Nephron (organoid): ENCODE results near the gene SMIM41.
A peak's percentile ranks its signal among the peaks of the same experiment; 100 is the strongest.

ENCODE experiments used
- H3K27ac Mint-ChIP-seq, 3 experiments: 2 replicates each; pipeline ENCODE4 v1.8.0; 2020; ENCODE audit warnings: mixed read lengths in 3 of 3, mild to moderate bottlenecking in 2 of 3, moderate library complexity in 1 of 3
- H3K27me3 Mint-ChIP-seq: 2 replicates; pipeline ENCODE4 v1.8.0; 2021; ENCODE audit warnings: low read depth, mild to moderate bottlenecking, moderate library complexity, mixed read lengths
- H3K36me3 Mint-ChIP-seq: 2 replicates; pipeline ENCODE4 v1.8.0; 2020; ENCODE audit warnings: low read depth, mixed read lengths
- H3K4me1 Mint-ChIP-seq: 2 replicates; pipeline ENCODE4 v1.8.0; 2020; ENCODE audit warnings: mixed read lengths
- H3K4me3 Mint-ChIP-seq, 3 experiments: 2 replicates each; pipeline ENCODE4 v1.8.0; 2020; ENCODE audit warnings: mild to moderate bottlenecking in 3 of 3, mixed read lengths in 3 of 3, moderate library complexity in 2 of 3
- H3K9me3 Mint-ChIP-seq: 2 replicates; pipeline ENCODE4 v1.8.0; 2020; ENCODE audit warnings: mixed read lengths
- CTCF ChIP-seq, 3 experiments: fragments of 200-600 bp; sonication (generic); IDR thresholded peaks; one replicate each; pipeline ENCODE4 v1.5.0; 2021; ENCODE audit warnings: antibody characterized with exemption in 3 of 3; ENCODE audit not compliant: unreplicated experiment in 3 of 3

The SMIM41 gene

GRCh38 chr12:52146089-52146821 lies 66.8 kb downstream of the SMIM41 start:
- Mint-ChIP-seq H3K4me1 (peaks cover 22% of the 10 kb centered on the region), H3K9me3 (no peaks in the 10 kb centered on the region), H3K27ac (peak overlapping the region in 2 of 3 experiments; percentile 52 to 64), H3K36me3 (no peaks in the 10 kb centered on the region), H3K27me3 (peaks cover 12% of the 10 kb centered on the region), H3K4me3 (no peak overlapping the region)
- TF ChIP-seq CTCF (IDR thresholded peaks at IDR 0.05; ENCODE audit: unreplicated experiment in 3 of 3): no peak

- no peaks in the 10 kb centered on the region for H3K9me3 Mint-ChIP-seq
- no peak overlapping the region for H3K4me3 Mint-ChIP-seq
- no peak overlapping the region for H3K27ac Mint-ChIP-seq
- no peak for TF ChIP-seq CTCF (IDR thresholded peaks at IDR 0.05; ENCODE audit: unreplicated experiment in 3 of 3)
- H3K4me1 Mint-ChIP-seq: peaks cover 22% of the 10 kb centered on the region
- H3K36me3 Mint-ChIP-seq: no peaks in the 10 kb centered on the region
- peaks cover 13% of the 10 kb centered on the region for H3K27me3 Mint-ChIP-seq
These were observed 67.4 kb downstream of the SMIM41 start for GRCh38 chr12:52146822-52147366.

GRCh38 chr12:52147367-52147963 lies 68.0 kb downstream of the SMIM41 start:
- TF ChIP-seq CTCF (IDR thresholded peaks at IDR 0.05; ENCODE audit: unreplicated experiment in 3 of 3): no peak
- no peak overlapping the region for H3K4me3 Mint-ChIP-seq
- peaks cover 22% of the 10 kb centered on the region for H3K4me1 Mint-ChIP-seq
- H3K9me3 Mint-ChIP-seq: no peaks in the 10 kb centered on the region
- H3K27me3 Mint-ChIP-seq: peaks cover 14% of the 10 kb centered on the region
- H3K27ac Mint-ChIP-seq: no peak overlapping the region
- H3K36me3 Mint-ChIP-seq: no peaks in the 10 kb centered on the region

GRCh38 chr12:52147964-52148463 lies 68.5 kb downstream of the SMIM41 start:
- Mint-ChIP-seq H3K4me1 (peaks cover 21% of the 10 kb centered on the region), H3K27me3 (peaks cover 16% of the 10 kb centered on the region), H3K36me3 (no peaks in the 10 kb centered on the region), H3K9me3 (no peaks in the 10 kb centered on the region), H3K4me3 (no peak overlapping the region), H3K27ac (peak overlapping the region in 1 of 3 experiments; percentile 41)
- TF ChIP-seq CTCF (IDR thresholded peaks at IDR 0.05; ENCODE audit: unreplicated experiment in 3 of 3): no peak

GRCh38 chr12:52148464-52149181 lies 69.1 kb downstream of the SMIM41 start:
- Mint-ChIP-seq H3K4me3 (no peak overlapping the region), H3K36me3 (no peaks in the 10 kb centered on the region), H3K27me3 (peaks cover 16% of the 10 kb centered on the region), H3K4me1 (peaks cover 19% of the 10 kb centered on the region), H3K9me3 (no peaks in the 10 kb centered on the region), H3K27ac (peak overlapping the region in 1 of 3 experiments; percentile 48)
- no peak for TF ChIP-seq CTCF (IDR thresholded peaks at IDR 0.05; ENCODE audit: unreplicated experiment in 3 of 3)
